GM21825 (cell line): ENCODE measurements around the gene TCEAL7.

Experiments
- ATAC-seq: cut with Tn5 transposase; IDR thresholded peaks from one replicate; pipeline ENCODE4 v1.9.1; 2021; ENCODE audit warnings: mild to moderate bottlenecking, moderate library complexity; ENCODE audit not compliant: unreplicated experiment

The TCEAL7 gene

DNA sequence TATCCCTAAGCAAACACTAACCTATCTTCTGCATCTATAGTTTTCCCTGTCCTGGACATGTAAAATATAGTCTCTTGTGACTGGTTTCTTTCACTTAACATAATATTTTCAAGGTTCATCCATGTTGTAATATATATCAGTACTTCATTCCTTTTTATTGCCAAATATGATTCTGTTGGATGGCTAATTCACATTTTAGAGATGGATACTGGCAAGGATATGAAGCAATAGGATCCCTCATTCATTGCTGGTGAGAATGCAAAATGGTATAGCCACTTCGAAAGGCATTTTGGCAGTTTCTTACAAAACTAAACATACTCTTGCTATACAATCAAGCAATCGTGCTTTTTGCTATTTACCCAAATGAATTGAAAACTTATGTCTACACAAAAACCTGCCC is 33.0 kb downstream of the TCEAL7 start:
- ATAC-seq: no peak

DNA sequence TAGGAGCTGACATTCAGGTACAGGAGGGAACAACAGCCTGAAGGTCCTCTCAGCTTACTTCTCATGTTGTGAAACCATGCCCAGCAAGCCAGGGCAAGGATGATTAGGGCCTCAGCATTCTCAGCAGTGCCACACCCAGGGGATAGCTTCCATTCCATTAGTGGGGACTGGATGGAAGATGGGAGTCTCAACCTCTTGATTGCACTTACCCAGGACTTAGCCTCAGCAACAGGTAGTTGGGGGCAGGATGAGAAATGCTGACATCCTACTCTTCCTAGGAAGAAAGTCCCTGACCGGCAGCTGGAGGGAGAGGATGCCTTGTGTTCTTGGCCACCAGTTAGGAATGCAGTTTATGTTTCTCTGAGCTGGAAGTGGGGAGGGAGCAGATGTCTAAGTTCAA is 37.5 kb downstream of the TCEAL7 start:
- ATAC-seq: no peak

DNA sequence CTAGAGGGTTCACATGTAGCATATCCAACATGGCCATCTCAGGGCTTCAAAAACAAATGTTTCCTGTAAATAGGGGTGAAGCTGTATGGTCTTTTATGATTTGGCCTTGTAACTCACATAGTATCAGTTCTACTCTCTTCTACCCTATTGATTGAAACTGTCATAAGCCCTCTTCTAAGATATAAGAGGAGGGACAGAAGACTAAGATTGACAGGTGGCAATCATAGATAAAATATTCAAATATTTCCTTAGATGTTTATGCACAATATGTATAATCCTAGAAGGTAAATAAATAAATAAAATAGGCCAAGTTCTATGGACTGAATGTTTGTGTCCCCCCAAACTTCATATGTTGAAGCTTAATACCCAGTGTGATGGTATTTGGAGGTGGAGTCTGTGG is 39.4 kb downstream of the TCEAL7 start:
- no peak for ATAC-seq

DNA sequence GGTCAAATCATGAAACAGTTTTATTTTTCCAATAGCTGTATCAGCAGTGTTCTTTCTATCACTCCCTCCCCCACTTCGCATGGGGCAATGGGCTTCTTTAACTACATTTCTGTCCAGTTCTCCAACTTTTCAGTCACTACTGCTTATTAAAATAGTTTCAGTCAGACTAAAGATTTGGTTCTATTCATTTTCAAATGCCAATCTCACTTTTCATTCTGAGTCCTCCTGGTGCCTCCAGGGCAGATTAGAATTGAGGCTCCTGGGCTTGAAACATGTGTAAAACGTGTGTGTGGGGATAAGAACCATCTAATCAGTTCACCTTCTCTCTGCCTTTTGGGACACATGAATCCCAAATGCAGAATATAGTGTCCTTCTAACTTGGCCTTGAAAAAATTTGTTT is 42.8 kb downstream of the TCEAL7 start:
- ATAC-seq: no peak

DNA sequence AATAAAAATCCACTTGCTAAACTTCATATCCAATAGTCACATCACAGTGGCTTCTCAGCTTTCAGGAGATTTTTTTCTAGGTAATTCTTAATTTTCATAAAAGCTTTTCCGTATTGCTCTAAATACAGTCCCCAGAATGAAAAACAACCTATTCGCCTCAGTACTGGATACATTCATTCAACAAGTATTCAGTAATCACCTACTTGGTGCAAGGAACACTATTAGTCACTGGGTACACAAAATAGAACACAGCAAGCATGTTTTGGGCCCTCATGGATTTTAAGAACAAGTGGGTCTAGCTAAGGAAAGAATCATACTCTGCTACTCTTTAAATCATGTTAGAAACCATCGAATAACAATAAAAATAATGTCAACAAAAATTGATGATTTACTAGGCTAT is 43.5 kb downstream of the TCEAL7 start:
- no peak for ATAC-seq

DNA sequence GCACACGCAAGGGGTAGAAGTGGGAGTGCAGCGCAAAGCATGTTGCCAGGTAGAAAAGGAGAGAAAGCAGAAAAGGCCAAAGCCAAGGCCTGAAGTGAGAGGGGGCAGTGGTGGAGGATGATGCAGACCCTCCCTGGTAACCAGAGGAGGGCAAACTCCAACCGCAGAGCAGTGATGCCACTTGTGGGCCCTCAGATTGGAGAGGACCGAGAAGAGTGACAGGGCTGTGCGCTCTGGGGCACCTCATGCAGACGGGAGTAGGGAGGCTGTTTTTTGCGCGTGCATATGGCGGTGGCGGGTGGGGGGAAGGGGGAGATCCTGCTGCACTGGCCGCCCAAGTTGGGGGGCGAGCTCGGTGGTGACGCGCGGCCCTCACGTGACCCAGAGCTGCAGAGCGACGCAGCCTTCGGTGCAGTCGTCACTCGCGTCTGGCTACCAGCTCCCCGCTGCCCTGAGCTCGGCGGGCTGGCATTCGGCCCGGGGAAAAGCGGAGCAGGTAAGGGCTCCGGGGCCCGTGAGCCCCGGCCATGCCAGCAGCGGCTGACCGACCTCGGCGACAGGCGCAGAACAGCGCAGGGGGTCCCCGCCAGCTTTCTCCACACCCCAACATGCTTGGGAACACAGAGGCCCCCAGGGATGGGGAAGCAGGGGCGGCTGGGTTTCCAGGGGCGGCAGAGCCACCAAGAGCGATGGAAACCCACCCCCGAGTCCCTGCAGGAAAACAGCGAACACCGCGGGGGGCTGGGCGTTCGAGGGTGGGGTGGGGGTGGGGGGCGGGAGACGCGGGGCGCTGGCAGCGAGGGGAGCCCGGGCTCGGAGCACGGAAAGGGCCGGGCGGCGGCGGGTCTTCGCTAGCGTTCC is 46.3 kb downstream of the TCEAL7 start, which contains the start of gene BEX3:
Gene BEX3, plus strand, starts transcription at position 421 of the 861 bp plus-strand sequence. CDS start 984 bp downstream, outside the sequence.
- ATAC-seq: no peak

DNA sequence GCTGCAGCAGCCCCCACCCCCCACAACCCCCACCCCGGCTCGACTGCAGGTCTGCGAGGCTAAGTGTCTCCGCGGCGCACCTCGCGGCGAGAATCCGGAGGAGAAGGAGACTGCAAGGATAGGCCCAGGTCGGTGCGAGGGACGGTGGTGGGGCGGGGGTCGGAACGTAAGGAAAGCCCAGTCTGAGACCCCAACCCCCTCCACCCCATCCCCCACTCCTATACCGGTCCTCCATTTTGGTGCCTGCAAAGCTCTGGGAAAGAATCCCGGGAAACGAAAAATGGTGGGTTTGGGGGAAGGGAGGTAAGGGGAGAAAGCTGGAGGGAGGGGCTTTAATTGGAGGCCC is 46.9 kb downstream of the TCEAL7 start:
- ATAC-seq: no peak

DNA sequence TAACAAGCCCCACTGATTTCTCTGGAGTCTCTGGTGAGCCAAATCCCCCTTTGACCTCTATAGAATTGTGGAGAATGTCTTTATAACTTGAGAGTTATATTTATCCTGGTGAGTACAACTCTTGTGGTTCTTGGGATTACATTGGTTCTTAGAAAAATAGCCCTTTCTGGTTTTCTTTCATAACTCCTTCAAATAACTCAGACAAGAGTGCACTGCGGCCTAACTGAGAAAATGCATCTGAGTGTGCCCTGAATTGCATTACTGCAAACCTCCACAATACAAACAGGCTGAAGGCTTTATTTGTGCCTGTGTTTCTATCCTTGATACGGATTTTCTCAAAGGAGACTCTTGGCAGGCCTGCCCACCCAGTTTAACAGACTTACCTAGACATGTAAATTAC is 49.0 kb downstream of the TCEAL7 start:
- ATAC-seq: no peak
